Liver (tissue), 9 donors: ENCODE measurements around the gene TNN. TPM values are rescaled to one million over a fixed set of nuclear protein-coding genes. Genes with fewer than 3 reads are reported as not detected.

ENCODE experiments used
- DNase-seq: peaks from one replicate; pipeline ENCODE4 v3.0.0-alpha.2; 2017; ENCODE audit warnings: low spot score
- H3K27ac ChIP-seq, 2 donors: one replicate each; pipeline ENCODE4 v1.7.0; 2013; ENCODE audit warnings: inconsistent platforms in 2 of 2, low read length in 2 of 2, control low read depth in 1 of 2, low read depth in 1 of 2, mild to moderate bottlenecking in 1 of 2
- H3K27me3 ChIP-seq, 4 donors: one replicate each; pipeline versions ENCODE4 v1.6.1 to v1.7.0; 2013; ENCODE audit warnings: low read length in 3 of 4, inconsistent platforms in 1 of 4, mild to moderate bottlenecking in 1 of 4, moderate library complexity in 1 of 4; ENCODE audit not compliant: control insufficient read depth in 4 of 4, insufficient read depth in 4 of 4
- H3K36me3 ChIP-seq, 4 donors: one replicate each; pipeline versions ENCODE4 v1.6.1 to v1.7.0; 2013; ENCODE audit warnings: low read length in 3 of 4, mild to moderate bottlenecking in 3 of 4, low read depth in 1 of 4, moderate library complexity in 1 of 4; ENCODE audit not compliant: control insufficient read depth in 4 of 4, insufficient read depth in 3 of 4
- H3K4me1 ChIP-seq, 4 donors: one replicate each; pipeline versions ENCODE4 v1.6.1 to v1.7.0; 2013; ENCODE audit warnings: low read length in 3 of 4, mild to moderate bottlenecking in 3 of 4, moderate library complexity in 1 of 4; ENCODE audit not compliant: control insufficient read depth in 4 of 4, insufficient read depth in 4 of 4
- H3K4me3 ChIP-seq, 3 donors: one replicate each; pipeline versions ENCODE4 v1.6.1 to v1.7.0; 2013; ENCODE audit warnings: low read length in 3 of 3, control low read depth in 1 of 3, low read depth in 1 of 3, mild to moderate bottlenecking in 1 of 3
- H3K9ac ChIP-seq, 2 donors: one replicate each; pipeline ENCODE4 v1.7.0; 2013; ENCODE audit warnings: low read length in 2 of 2, mild to moderate bottlenecking in 2 of 2, moderate library complexity in 2 of 2, control low read depth in 1 of 2, low read depth in 1 of 2
- H3K9me3 ChIP-seq, 4 donors: one replicate each; pipeline versions ENCODE4 v1.6.1 to v1.7.0; 2013; ENCODE audit warnings: low read length in 3 of 4; ENCODE audit not compliant: control insufficient read depth in 4 of 4
- EGR1 ChIP-seq, 2 donors: IDR thresholded peaks; 2 replicates each; pipeline ENCODE4 v1.6.1; 2016 to 2018; ENCODE audit warnings: antibody characterized with exemption in 2 of 2, low read depth in 2 of 2
- FOXA1 ChIP-seq: IDR thresholded peaks from 2 replicates; pipeline ENCODE4 v1.6.1; 2016; ENCODE audit warnings: antibody characterized with exemption
- FOXA2 ChIP-seq: IDR thresholded peaks from 2 replicates; pipeline ENCODE4 v1.6.1; 2016; ENCODE audit warnings: antibody characterized with exemption
- GABPA ChIP-seq, 2 donors: IDR thresholded peaks in 1 of 2; conservative IDR thresholded peaks in 1 of 2; 2 replicates each; pipeline ENCODE4 v1.6.1; 2016; ENCODE audit warnings: antibody characterized with exemption in 2 of 2, mild to moderate bottlenecking in 1 of 2, moderate library complexity in 1 of 2
- HNF4A ChIP-seq, 2 donors: conservative IDR thresholded peaks; 2 replicates each; pipeline ENCODE4 v1.6.1; 2016; ENCODE audit warnings: antibody characterized with exemption in 2 of 2, mild to moderate bottlenecking in 2 of 2
- HNF4G ChIP-seq: IDR thresholded peaks from 2 replicates; pipeline ENCODE4 v1.6.1; 2016; ENCODE audit warnings: antibody characterized with exemption
- JUND ChIP-seq, 2 donors: IDR thresholded peaks; 2 replicates each; pipeline ENCODE4 v1.6.1; 2016; ENCODE audit warnings: antibody characterized with exemption in 2 of 2
- NR2F2 ChIP-seq: IDR thresholded peaks from 2 replicates; pipeline ENCODE4 v1.6.1; 2016; ENCODE audit warnings: antibody characterized with exemption
- RAD21 ChIP-seq, 2 donors: IDR thresholded peaks; 2 replicates each; pipeline ENCODE4 v1.6.1; 2016; ENCODE audit warnings: antibody characterized with exemption in 2 of 2, mild to moderate bottlenecking in 2 of 2
- RXRA ChIP-seq, 2 donors: IDR thresholded peaks; 2 replicates each; pipeline ENCODE4 v1.6.1; 2017 to 2018; ENCODE audit warnings: antibody characterized with exemption in 2 of 2, mild to moderate bottlenecking in 1 of 2
- SP1 ChIP-seq: IDR thresholded peaks from 2 replicates; pipeline ENCODE4 v1.6.1; 2018; ENCODE audit warnings: antibody characterized with exemption, mild to moderate bottlenecking
- TAF1 ChIP-seq: conservative IDR thresholded peaks from 2 replicates; pipeline ENCODE4 v1.6.1; 2016; ENCODE audit warnings: antibody characterized with exemption, mild to moderate bottlenecking
- YY1 ChIP-seq: IDR thresholded peaks from 2 replicates; pipeline ENCODE4 v1.6.1; 2016; ENCODE audit warnings: antibody characterized with exemption, mild to moderate bottlenecking
- WGBS: extraction: QIAGEN DNeasy Blood & Tissue Kit; methylation state at CpG from one replicate; pipeline ENCODE4 v1.1.7; 2013; 5-methylcytosine and 5-hydroxymethylcytosine counted together
- polyA plus RNA-seq, 2 donors: library from polyadenylated mRNA; stranded (reverse) in 1 of 2; unstranded in 1 of 2; fragments of 200-250 nt in 1 of 2; fragments of >200 nt in 1 of 2; fragmentation: Nextera tagmentation in 1 of 2; extraction: Ambion mirVana in 1 of 2; gene quantifications; one replicate each; pipeline versions ENCODE4 v1.2.1 to v1.2.3, GENCODE V29; 2013 to 2015
- total RNA-seq, 2 donors: library from RNA; depleted of rRNA; stranded (reverse); fragments of >200 nt; gene quantifications; one replicate each; pipeline ENCODE4 v1.2.3, GENCODE V29; 2014
- TF ChIP-seq, protein P1 (sequence below): fragments of 150-350 bp; IDR thresholded peaks from 2 replicates; pipeline ENCODE4 v1.5.1; 2017; ENCODE audit warnings: improper control_type of control experiment, low read depth, low read length; ENCODE audit not compliant: missing input control
- TF ChIP-seq, protein P2 (sequence below): IDR thresholded peaks from 2 replicates; pipeline ENCODE4 v1.6.1; 2016; ENCODE audit warnings: antibody characterized with exemption
- TF ChIP-seq, protein P3 (sequence below): IDR thresholded peaks from 2 replicates; pipeline ENCODE4 v1.6.1; 2016; ENCODE audit warnings: antibody characterized with exemption
- TF ChIP-seq, protein P4 (sequence below): IDR thresholded peaks from 2 replicates; pipeline ENCODE4 v1.6.1; 2016; ENCODE audit warnings: antibody characterized with exemption
- donor health status: healthy.
- donor health status: healthy.
- donor health status: healthy.
- donor health status: healthy.
- donor health status: healthy.

Gene TNN
- total and polyA plus RNA-seq, 4 donors, result 0.11 to 1.8 (median 0.80) TPM

DNA sequence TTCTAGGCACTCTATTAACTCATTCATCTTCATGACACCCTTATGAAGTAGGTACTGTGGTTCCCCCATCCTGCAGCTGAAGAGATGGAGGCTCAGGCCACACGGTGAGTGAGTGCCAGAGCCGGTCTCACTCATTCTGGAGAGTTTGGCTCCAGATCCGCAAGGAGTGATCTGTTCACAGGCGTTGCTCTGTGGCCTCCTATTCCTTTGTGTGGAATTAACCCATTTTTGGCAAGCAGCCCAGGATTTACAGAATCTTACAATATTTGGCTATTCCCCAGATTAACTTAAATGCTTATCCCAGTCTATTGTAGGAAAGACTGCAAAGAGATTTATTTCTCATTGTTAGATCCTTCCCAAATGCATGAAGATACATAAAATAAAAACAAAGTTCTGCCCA lies 95.3 kb downstream of the TNN start:
- WGBS, result 89% methylated on average over 4 of the region's 4 CpGs
- TF ChIP-seq GABPA (IDR thresholded peaks at IDR 0.05 in 1 of 2, conservative IDR thresholded peaks at IDR 0.05 in 1 of 2) (no peak), FOXA2 (no peak), HNF4G (no peak), RXRA (IDR thresholded peaks at IDR 0.05) (no peak), FOXA1 (no peak), RAD21 (IDR thresholded peaks at IDR 0.05) (no peak), HNF4A (conservative IDR thresholded peaks at IDR 0.05) (no peak), SP1 (no peak), TAF1 (no peak), YY1 (no peak), EGR1 (IDR thresholded peaks at IDR 0.05; ENCODE audit: low read depth in 2 of 2) (no peak), JUND (IDR thresholded peaks at IDR 0.05) (no peak), NR2F2 (no peak)
- TF ChIP-seq, protein P1, sequence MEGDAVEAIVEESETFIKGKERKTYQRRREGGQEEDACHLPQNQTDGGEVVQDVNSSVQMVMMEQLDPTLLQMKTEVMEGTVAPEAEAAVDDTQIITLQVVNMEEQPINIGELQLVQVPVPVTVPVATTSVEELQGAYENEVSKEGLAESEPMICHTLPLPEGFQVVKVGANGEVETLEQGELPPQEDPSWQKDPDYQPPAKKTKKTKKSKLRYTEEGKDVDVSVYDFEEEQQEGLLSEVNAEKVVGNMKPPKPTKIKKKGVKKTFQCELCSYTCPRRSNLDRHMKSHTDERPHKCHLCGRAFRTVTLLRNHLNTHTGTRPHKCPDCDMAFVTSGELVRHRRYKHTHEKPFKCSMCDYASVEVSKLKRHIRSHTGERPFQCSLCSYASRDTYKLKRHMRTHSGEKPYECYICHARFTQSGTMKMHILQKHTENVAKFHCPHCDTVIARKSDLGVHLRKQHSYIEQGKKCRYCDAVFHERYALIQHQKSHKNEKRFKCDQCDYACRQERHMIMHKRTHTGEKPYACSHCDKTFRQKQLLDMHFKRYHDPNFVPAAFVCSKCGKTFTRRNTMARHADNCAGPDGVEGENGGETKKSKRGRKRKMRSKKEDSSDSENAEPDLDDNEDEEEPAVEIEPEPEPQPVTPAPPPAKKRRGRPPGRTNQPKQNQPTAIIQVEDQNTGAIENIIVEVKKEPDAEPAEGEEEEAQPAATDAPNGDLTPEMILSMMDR, result no peak
- TF ChIP-seq, protein P2, sequence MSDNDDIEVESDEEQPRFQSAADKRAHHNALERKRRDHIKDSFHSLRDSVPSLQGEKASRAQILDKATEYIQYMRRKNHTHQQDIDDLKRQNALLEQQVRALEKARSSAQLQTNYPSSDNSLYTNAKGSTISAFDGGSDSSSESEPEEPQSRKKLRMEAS, result no peak
- TF ChIP-seq, protein P3, sequence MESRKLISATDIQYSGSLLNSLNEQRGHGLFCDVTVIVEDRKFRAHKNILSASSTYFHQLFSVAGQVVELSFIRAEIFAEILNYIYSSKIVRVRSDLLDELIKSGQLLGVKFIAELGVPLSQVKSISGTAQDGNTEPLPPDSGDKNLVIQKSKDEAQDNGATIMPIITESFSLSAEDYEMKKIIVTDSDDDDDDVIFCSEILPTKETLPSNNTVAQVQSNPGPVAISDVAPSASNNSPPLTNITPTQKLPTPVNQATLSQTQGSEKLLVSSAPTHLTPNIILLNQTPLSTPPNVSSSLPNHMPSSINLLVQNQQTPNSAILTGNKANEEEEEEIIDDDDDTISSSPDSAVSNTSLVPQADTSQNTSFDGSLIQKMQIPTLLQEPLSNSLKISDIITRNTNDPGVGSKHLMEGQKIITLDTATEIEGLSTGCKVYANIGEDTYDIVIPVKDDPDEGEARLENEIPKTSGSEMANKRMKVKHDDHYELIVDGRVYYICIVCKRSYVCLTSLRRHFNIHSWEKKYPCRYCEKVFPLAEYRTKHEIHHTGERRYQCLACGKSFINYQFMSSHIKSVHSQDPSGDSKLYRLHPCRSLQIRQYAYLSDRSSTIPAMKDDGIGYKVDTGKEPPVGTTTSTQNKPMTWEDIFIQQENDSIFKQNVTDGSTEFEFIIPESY, result no peak
- TF ChIP-seq, protein P4, sequence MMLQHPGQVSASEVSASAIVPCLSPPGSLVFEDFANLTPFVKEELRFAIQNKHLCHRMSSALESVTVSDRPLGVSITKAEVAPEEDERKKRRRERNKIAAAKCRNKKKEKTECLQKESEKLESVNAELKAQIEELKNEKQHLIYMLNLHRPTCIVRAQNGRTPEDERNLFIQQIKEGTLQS, result no peak
- no peaks in the 10 kb centered on the region for H3K9me3 ChIP-seq
- no peaks in the 10 kb centered on the region for H3K27me3 ChIP-seq
- H3K4me3 ChIP-seq, result no peak overlapping the region
- H3K4me1 ChIP-seq, result no peaks in the 10 kb centered on the region
- no peak overlapping the region for H3K9ac ChIP-seq
- peaks cover 9 to 71% (median 46%) of the 10 kb centered on the region in 4 donors for H3K36me3 ChIP-seq
- no peak for DNase-seq
- H3K27ac ChIP-seq, result no peak overlapping the region

DNA sequence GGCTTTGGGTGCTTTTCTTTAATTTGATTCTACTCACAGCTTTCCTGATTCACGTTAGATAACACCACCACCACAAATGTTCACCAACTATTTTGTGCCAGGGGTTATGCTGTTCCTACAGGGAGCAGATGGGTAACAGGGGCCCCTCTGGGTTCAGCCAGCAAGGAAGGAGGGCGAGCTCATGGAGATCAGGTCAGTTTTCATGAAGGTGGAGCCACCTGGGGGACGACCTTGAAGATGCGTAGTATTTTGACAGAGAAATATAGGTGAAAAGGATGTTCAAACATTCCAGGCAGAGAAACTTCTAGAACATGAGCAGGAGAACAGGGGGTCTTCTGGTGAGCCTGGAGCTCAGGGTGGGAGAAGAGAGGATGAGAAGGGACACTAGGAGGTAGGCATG lies 96.1 kb downstream of the TNN start:
- Histone ChIP-seq H3K9me3 (no peaks in the 10 kb centered on the region), H3K4me1 (no peaks in the 10 kb centered on the region), H3K9ac (no peak overlapping the region), H3K27ac (no peak overlapping the region), H3K4me3 (no peak overlapping the region), H3K27me3 (no peaks in the 10 kb centered on the region), H3K36me3 (peaks cover 9 to 67% (median 46%) of the 10 kb centered on the region in 4 donors)
- 72% methylated on average over 4 of the region's 4 CpGs for WGBS
- DNase-seq, result no peak
- TF ChIP-seq RAD21 (IDR thresholded peaks at IDR 0.05), result no peak

DNA sequence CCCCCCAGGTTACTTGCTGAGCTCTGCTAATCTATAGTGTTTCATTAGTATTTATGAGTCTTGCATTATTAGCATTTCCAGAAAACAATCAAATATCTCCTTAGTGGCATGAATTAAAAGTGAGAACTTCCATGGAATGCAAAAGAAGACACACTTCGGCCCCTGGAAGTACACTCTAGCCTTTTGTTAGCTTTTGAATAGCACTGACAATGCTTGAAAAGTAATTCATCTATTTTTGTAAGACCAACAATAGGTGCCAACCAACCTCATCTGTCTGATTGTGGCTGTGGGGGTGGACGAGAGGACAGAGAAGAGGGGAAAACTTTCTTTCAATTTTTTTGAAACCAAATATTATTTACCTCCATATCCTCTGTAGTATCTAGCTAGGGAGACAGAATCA lies 97.1 kb downstream of the TNN start:
- Histone ChIP-seq H3K27me3 (no peaks in the 10 kb centered on the region), H3K4me3 (no peak overlapping the region), H3K9ac (no peak overlapping the region), H3K36me3 (peaks cover 9 to 58% (median 40%) of the 10 kb centered on the region in 4 donors), H3K27ac (no peak overlapping the region), H3K9me3 (no peaks in the 10 kb centered on the region), H3K4me1 (peaks cover 0 to 7% (median 2%) of the 10 kb centered on the region in 4 donors)
- whole genome bisulfite sequencing, result 93% methylated on average over 2 of the region's 2 CpGs
- TF ChIP-seq EGR1 (IDR thresholded peaks at IDR 0.05; ENCODE audit: low read depth in 2 of 2) (no peak), FOXA2 (no peak), JUND (IDR thresholded peaks at IDR 0.05) (no peak), NR2F2 (no peak), HNF4G (no peak), FOXA1 (no peak), HNF4A (conservative IDR thresholded peaks at IDR 0.05) (no peak), RAD21 (IDR thresholded peaks at IDR 0.05) (no peak), TAF1 (no peak), GABPA (IDR thresholded peaks at IDR 0.05 in 1 of 2, conservative IDR thresholded peaks at IDR 0.05 in 1 of 2) (no peak)
- TF ChIP-seq, protein P4, result no peak
- TF ChIP-seq, protein P3, result no peak
- TF ChIP-seq, protein P2, result no peak
- TF ChIP-seq, protein P1, result no peak
- no peak for DNase-seq
